ENCODE results near the gene TLE7. TPM values are rescaled to one million over a fixed set of nuclear protein-coding genes. Genes with fewer than 3 reads are reported as not detected.

The TLE7 gene
- not detected for total RNA-seq

- FAIRE-seq (no peak), DNase-seq (ENCODE audit: low spot score in 2 of 2) (no peak)
Measured at GRCh38 chr16:71442051-71442440, at the start of gene TLE7. TSS of gene TLE7 (minus strand) at chr16:71442054. CDS start at chr16:71433324, 8,730 bp downstream.

- no peak for FAIRE-seq
- no peak for DNase-seq (ENCODE audit: low spot score in 2 of 2)
Measured at GRCh38 chr16:71491054-71491453, 49.2 kb upstream of the TLE7 start.

- FAIRE-seq (no peak), DNase-seq (ENCODE audit: low spot score in 2 of 2) (no peak)
Measured at GRCh38 chr16:71490361-71490760, 48.5 kb upstream of the TLE7 start.

DNA sequence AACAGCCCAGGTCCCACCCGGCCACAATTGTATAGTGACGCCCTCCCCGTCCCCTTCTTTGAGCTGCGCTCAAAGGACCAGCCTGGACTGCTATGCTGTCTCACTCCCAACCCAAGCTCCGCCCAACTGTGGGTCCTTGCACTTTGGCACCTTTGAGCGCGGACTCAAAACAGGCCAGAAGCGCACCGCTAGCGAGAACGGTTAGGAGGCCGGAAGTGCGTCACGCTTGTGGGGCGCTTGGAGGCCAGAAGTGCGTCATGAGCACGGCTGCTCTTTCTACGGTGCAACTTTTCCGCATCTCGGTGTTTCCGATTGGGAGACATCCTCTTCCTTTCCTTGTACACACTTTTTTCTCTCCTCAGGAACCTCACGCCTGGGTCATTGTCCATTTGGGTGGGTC lies 47.3 kb upstream of the TLE7 start, which contains the start of gene ZNF19:
ZNF19 (minus strand) TSS at position 203 of the 400 bp plus-strand sequence. CDS start 7,210 bp downstream, outside the sequence.
- DNase-seq (ENCODE audit: low spot score in 2 of 2) (no peak), FAIRE-seq (no peak)

GRCh38 chr16:71484006-71484893 lies 42.4 kb upstream of the TLE7 start:
- peak; percentile 24 for FAIRE-seq

GRCh38 chr16:71482569-71482968 lies 40.7 kb upstream of the TLE7 start:
- DNase-seq (ENCODE audit: low spot score in 2 of 2) (no peak), FAIRE-seq (no peak)

More at GRCh38 chr16:71484006-71484893, 42.4 kb upstream of the TLE7 start:
- peak; percentile 71 to 81 for DNase-seq (ENCODE audit: low spot score in 2 of 2)

- DNase-seq (ENCODE audit: low spot score in 2 of 2), result no peak
- FAIRE-seq, result no peak
Measured at GRCh38 chr16:71480956-71481355, 39.1 kb upstream of the TLE7 start.

- DNase-seq (ENCODE audit: low spot score in 2 of 2) (peak in 1 of 2 donors; percentile 20), FAIRE-seq (no peak)
Measured at GRCh38 chr16:71479420-71479819, 37.6 kb upstream of the TLE7 start.

DNA sequence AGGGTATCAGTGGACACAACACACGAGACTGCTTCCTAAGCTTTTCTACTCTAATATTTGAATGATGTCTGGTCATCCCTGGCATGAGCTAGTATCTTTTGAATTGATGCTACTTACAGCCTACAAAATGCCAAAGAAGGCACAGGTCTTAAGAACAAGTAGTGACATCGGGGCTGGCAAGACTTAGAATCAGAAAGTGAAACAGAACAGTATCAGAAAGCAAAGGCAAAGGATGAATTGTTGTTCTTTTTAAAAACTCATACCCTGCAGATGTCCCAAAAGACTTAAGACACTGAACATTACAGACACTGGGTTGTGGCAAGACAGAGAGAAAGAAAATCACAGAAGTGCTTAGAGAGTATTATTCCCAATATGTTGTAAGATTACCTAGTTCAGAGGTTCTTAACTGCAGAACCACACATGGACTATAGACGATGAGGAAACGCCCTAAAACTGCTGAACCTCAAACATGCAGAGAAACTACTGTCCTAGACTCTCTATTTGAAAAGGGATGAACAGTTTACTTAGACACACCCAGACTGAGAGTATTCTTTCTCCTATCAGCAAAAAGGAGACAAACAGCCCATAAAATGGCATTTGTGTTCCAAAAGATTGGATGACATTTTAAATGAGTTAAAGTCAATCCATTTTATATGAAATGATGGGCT lies 34.7 kb upstream of the TLE7 start:
- DNase-seq (ENCODE audit: low spot score in 2 of 2) (no peak), FAIRE-seq (no peak)

DNA sequence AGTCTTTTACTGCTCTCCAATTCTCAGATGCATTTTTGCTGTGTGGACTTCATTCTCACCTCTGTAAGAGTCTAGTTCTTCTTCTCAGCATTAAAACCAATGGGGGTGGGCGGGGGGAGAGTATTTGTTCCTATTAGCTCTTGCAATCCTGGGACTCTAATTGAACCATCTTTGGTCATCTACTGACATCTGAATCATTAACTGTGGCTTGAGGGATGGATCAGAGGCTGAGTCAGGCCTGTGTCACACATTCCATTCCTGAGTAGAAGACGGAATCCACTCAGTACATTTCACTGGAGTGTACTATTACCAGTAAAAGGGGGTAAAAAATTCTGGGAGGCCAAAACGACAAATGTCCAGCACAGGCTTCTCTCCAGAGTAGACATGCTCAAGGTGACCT lies 33.0 kb upstream of the TLE7 start:
- FAIRE-seq, result no peak
- DNase-seq (ENCODE audit: low spot score in 2 of 2), result no peak

DNA sequence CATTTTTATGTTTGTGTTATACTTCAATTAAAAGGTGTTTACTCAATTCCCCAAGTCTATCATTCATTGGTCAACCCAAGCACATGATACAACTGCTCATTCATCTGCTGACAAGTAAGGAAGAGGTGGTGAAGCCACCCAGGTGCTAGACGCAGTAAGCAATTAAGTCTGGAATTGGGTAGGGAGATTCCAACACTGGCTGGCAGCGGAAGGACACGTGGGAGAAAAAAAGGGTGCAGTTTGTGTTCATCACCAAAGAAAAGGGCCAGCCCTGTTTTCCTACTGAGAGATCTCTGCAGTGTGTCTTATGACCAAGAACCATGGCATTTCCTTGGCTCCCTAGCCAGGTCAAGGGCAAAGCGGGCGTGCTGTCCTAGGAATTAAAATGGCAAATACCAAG lies 32.0 kb upstream of the TLE7 start:
- FAIRE-seq, result no peak
- DNase-seq (ENCODE audit: low spot score in 2 of 2), result no peak

DNA sequence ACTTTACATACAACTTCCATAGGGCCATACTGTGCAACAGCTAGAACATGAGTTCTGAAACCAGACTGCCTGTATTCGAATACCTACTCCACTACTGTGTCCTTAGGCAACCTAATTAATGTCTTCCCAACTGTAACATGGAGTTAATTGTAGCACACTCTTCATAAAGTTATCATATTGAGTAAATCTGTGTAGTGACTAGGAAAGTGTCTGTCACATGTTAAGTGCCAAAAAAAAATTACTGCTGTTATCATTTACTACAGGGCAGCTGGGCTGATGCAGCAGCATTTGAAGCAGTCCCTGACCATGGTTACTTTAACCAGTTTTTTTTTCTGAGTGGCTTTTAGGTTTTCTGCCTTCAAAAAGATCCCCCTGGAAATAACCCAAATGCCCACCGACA lies 31.1 kb upstream of the TLE7 start:
- FAIRE-seq (no peak), DNase-seq (ENCODE audit: low spot score in 2 of 2) (no peak)

DNA sequence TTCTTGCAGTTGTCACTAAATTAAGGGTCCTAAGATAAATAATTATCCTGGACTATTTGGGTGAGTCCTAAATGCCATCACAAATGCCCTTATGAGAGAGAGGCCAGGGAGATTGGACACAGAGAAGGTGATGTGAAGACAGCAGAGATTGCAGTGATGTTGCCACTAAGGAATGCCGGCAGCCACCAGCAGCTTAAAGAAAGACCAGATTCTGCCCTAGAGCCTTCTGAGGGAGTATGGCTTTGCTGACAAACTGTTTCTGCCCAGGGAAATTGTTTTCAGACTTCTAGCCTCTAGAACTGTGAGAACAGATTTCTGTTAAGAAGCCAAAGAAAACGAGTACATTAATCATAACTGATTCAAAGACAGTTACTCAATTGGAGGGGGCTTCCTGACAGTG lies 30.2 kb upstream of the TLE7 start:
- DNase-seq (ENCODE audit: low spot score in 2 of 2) (no peak), FAIRE-seq (no peak)

GRCh38 chr16:71467810-71468209 lies 26.0 kb upstream of the TLE7 start:
- no peak for FAIRE-seq
- no peak for DNase-seq (ENCODE audit: low spot score in 2 of 2)

DNA sequence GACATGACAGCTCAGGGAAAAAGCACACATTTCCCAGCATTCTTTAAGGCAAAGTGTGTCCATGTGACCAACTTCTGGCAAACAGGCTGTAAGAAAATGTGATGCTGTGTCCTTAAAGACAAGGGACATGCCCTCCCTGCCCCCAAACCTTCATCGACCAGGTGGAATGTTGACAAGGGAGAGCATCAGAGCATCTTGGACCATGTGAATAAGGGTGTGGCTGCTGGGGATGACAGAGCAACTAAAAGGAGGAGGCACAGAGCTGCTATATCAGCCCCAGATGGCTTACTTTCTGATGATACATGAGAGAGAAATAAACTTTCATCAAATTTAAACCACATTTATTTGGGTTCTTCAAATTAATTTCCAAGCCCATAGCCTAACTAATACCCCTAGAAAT lies 22.4 kb upstream of the TLE7 start:
- DNase-seq (ENCODE audit: low spot score in 2 of 2), result no peak
- no peak for FAIRE-seq

DNA sequence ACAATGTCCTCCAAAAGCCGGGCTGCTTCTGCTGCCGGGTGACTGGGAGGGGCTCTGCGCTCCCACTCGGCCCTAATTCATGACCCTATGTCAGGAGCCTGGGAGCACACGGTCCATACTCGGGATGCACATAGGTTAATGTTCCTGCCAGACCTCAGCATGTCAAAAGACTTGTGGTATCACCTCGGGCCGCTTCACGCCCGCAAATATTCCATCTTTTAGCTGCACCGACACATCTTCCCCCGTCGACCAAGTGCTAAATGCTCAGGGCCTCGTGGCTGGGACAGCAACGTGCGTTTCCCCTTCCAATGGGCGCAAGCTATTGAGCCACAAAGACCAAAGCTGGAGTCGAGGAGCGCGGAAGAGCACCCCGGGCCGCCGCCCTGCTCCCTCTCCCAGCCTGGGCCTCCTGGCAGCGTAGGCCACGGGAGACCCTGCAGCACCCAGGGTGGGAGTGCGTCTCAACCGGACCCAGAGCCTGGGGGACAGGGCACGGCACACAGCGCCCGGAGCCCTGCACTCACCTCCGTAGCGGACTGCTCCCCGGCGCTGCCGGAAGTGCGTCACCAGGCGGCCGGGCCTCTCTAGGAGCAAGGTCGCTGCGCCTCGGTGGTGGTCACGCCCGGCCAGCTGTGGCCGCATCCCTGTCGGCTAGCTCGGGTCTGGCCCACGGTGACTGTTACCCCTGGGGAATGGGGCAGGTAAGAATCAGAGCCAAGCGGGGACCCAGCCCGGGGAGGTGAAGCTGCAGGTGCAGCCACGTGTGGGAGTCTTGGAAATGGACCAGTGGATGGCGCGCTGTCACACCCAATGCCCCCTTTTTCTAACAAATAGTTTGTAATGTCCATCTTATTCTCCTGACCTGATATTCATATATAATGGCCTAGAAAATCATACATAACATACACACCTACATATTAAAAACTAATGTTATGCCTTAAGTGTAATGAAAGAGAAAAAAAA lies 20.1 kb upstream of the TLE7 start, which contains the start of gene ZNF23:
ZNF23 (minus strand) TSS at position 562 of the 963 bp plus-strand sequence. CDS start 5,451 bp downstream, outside the sequence.
- peak; percentile 86 to 95 for DNase-seq (ENCODE audit: low spot score in 2 of 2)
- FAIRE-seq, result no peak

DNA sequence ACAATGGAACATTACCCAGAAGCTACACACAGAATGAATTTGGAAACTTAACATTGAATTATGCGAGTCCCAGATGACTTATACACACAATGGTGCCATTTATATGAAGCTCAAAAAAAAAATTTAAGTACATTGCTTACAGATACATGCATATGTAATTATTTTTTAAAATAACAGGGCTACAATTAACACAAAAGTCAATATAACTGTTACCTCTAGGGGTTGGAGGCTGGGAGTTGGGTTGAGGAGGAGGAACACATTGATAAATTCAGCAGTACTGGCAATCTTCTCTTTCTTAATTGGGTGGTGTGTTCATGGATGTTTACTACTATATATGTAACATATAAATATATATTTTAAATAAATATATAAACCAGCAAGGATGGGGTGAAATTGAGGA lies 19.1 kb upstream of the TLE7 start:
- DNase-seq (ENCODE audit: low spot score in 2 of 2) (no peak), FAIRE-seq (no peak)

GRCh38 chr16:71460236-71460635 lies 18.4 kb upstream of the TLE7 start:
- DNase-seq (ENCODE audit: low spot score in 2 of 2) (no peak), FAIRE-seq (no peak)

DNA sequence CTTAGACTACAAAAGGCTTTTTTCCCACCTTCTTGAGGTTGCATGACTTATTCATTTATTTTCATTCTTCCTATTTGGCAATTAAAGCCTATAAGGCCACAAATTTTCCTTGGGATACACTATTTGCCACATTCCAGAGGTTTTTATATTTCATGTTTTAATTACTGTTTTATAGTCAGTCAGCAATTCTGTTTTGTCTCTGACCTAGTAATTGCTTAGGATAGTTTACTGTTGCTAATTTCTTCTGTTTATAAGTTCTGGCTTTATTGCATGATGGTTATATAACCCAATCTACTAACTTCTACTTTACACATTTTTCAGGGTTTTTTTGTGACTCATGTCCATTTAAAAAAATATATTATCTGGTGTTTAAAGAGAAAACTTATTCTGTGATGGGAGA lies 17.7 kb upstream of the TLE7 start:
- FAIRE-seq, result no peak
- DNase-seq (ENCODE audit: low spot score in 2 of 2), result no peak

DNA sequence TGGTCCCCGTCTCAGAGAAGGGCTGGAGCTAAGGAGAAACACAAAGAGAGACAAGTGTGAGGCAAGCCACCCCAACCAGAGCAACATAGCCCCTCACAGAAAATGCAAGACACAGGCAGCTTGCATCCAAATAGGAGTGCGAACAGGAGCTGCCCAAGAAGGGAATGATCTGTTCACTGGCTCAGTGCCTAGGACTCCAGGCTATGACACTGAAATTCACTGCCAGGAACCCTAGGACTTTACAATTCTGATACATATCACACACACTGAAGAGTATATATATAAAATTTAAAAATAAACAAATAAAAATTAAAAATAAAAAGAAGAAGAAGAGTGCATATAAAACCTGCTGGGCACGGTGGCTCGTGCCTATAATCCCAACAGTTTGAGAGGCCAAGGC lies 14.9 kb upstream of the TLE7 start:
- DNase-seq (ENCODE audit: low spot score in 2 of 2) (no peak), FAIRE-seq (no peak)
